ENCODE results near the gene SPTLC1.

Gene SPTLC1

DNA sequence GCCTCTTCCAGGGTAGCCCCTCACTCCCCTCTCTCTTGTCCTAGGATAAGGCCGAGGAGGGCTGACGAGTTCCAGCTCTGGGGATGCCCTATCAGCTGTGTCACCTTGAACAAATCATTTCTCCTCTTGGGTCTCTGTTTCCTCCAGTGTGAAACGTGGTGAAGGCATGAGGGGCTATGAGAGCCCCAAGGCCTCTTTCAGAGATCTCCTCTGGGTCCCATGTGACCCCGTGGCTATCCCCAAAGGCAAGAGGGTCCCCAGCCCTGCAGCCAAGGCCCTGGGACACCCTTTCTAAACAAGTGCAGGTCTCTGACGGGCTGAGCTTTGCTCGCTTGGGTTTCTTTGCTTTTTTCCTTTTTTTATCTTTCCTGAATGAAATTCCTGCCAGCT, 25.5 kb upstream of the SPTLC1 start:
- TF ChIP-seq, protein P1, sequence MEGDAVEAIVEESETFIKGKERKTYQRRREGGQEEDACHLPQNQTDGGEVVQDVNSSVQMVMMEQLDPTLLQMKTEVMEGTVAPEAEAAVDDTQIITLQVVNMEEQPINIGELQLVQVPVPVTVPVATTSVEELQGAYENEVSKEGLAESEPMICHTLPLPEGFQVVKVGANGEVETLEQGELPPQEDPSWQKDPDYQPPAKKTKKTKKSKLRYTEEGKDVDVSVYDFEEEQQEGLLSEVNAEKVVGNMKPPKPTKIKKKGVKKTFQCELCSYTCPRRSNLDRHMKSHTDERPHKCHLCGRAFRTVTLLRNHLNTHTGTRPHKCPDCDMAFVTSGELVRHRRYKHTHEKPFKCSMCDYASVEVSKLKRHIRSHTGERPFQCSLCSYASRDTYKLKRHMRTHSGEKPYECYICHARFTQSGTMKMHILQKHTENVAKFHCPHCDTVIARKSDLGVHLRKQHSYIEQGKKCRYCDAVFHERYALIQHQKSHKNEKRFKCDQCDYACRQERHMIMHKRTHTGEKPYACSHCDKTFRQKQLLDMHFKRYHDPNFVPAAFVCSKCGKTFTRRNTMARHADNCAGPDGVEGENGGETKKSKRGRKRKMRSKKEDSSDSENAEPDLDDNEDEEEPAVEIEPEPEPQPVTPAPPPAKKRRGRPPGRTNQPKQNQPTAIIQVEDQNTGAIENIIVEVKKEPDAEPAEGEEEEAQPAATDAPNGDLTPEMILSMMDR (IDR thresholded peaks at IDR 0.05) = no peak

DNA sequence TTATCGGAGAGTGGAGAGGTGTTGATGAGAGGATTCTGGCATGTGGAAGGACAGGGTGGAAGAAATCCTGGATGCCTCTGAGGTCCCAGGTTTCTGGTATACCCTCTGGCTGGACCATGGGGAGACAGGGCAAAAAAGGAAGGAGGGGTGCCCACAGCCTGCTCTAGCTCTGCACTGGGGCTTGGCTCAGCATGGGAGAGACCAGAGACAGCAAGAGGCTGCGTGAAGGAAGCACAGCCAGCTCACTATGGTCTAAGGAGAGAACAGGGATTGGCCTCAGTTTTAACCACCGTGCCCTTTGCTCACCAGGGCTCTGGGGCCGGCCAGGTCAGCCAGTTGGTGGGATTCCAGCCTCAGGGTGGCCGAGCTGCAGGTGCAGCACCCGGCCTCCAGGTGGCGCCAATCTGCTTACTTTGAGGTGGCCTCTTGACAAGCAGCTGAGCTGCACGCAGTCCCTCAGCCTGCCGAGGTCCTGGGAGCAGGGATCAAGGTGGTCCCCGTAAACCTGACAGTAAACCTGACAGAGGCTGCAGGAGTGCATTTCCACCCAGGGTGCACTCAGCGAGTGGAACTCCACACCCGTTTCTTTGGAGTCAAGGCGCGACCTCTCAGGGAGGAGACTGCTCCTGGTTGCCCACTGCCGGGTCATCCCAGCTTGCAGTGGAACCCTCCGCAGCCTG, 25.0 kb upstream of the SPTLC1 start:
- TF ChIP-seq, protein P1 (IDR thresholded peaks at IDR 0.05) = peak; percentile 96

DNA sequence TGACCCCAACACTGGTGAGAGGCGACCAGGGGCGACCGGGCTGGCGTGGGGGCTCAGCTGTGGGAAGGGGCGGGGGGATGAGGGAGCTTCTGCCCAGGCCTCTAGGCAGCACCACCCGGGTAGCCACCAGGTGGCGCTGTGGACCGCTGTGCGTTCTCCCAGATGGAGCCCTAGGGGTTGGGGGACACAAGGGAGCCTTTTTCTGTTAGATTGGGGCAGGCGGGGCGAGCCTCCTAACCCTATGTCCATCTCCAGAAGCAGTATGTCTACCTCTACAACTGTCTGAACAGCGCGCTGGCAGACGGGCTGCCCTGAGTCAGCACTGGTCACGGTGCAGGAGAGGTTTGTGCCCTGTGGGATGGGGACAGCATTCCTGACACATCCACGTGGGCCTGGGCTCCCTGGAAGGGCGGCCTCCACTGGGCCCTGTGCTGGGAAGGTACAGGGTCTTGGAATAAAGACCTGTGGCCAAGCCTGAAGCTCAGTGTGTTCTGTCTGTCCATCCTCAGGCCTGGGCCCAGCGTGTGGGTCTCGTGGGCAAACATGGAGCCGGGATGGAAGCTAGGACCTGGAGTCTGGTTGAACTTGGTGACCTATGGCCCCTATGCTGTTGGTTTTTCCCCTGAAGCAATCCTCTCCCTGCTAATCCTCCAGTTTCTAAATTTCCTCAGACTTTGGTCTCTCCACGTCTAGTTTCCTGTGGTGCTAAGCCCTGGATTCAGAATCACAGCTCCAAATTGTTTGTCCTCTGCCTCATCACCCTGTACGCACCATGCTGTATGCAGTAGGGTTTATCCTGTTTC, 23.1 kb upstream of the SPTLC1 start:
- TF ChIP-seq, protein P1 (IDR thresholded peaks at IDR 0.05) = peak; percentile 81

DNA sequence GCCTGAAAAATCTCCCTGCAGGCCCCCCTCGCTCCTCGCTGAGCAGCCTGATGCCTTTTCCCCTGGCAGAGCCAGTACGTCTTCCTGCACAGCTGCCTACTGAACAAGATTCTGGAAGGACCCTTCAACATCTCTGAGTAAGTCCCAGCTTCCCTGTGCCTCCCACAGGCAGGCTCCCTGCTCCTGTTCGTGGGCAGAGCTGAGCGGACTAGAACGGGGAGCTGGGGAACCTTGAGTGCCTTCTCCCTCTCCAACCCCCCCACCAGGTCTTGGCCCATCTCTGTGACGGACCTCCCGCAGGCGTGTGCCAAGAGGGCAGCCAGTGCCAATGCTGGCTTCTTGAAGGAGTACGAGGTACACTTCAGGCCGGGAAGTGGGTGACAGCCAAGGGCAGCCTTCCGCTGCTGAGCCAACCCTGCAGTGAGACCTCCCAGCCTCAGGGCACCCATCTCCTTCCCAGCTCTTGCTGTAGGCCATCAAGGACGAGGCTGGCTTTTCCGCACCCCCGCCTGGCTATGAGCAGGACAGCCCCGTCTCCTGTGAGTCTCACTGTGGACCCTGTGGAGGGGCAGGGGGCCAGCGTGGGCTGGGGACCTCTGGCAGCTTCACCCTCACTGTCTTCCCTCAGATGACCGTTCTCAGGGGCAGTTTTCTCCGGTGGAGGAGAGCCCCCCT, 21.1 kb upstream of the SPTLC1 start:
- TF ChIP-seq, protein P1 (IDR thresholded peaks at IDR 0.05) = no peak

DNA sequence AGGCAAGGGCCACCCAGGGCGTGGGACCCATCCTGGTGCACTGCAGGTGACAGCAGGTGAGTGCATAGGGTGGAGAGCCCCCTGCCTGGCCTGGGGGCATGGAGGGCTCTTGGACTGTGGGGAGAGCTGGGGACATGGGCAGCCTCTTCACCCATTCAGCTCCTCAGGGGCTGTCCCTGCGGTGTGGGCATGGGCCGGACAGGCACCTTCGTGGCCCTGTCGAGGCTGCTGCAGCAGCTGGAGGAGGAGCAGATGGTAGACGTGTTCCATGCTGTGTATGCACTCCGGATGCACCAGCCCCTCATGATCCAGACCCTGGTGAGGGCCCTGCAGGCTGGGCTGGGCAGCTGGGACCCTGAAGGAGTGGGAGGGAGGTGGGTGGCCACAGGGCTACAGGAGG, 20.4 kb upstream of the SPTLC1 start:
- TF ChIP-seq, protein P1 (IDR thresholded peaks at IDR 0.05) = no peak

DNA sequence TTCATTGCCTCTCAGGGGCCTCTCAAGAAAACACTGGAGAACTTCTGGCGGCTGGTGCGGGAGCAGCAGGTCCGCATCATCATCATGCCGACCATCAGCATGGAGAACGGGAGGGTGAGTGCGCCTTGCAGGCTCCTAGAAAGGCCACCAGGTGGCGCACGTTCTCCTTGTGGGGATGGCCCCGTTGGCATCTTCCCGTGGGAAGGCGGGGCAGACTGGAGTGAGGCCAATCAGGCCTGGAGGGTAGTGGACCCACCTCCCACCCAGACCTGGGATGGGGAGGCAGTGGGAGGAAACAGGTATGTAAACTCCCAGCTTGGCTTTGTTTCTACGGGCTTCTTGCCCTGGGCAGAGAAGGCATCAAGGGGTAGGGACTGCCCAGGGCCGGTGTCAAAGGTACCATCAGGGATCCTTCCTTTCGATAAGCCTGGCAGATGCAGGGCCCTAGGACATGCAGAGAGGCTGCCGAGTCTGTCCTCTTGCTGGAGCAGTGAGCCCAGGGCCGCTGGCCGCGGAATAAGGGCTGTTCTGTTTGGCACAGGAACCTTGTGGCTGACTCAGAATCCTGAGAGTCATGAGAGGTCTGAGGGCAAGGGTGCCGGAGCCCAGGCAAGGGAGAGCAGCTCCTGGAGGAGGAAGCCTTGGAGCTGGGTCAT, 18.9 kb upstream of the SPTLC1 start:
- TF ChIP-seq, protein P1 (IDR thresholded peaks at IDR 0.05) = peak; percentile 88

DNA sequence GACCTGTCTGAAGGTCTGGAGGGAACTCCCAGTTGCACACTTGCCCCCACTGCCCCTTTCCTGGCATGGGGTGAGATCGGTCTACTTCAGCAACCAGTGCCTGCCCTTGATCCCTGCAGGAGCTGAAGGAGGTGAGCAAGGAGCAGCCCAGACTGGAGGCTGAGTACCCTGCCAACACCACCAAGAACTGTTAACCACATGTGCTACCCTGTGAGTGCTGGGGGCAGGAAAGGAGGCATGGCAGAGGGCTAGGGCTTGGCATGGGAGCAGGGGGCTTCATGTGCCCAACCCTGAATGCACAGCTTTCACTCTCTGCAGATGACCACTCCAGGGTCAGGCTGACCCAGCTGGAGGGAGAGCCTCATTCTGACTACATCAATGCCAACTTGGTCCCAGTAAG, 17.3 kb upstream of the SPTLC1 start:
- TF ChIP-seq, protein P1 (IDR thresholded peaks at IDR 0.05) = no peak
